Loucy (cell line): ENCODE data around the gene HPSE2.

ENCODE experiments used
- H2AFZ ChIP-seq: fragments of 200-600 bp; sonication (generic); 2 replicates; pipeline ENCODE4 v1.6.0; 2016; ENCODE audit warnings: antibody characterized with exemption, mild to moderate bottlenecking, low read length, moderate library complexity
- H3F3A ChIP-seq: fragments of 200-600 bp; 2 replicates; pipeline ENCODE4 v1.6.0; 2016; ENCODE audit warnings: antibody characterized with exemption, low read depth, mild to moderate bottlenecking
- H3K27me3 ChIP-seq: fragments of 200-600 bp; sonication (generic); 2 replicates; pipeline ENCODE4 v1.6.1; 2014; ENCODE audit warnings: low read length, mild to moderate bottlenecking; ENCODE audit not compliant: insufficient read depth, poor library complexity, severe bottlenecking
- H3K36me3 ChIP-seq: fragments of 200-600 bp; sonication (generic); 2 replicates; pipeline ENCODE4 v1.6.1; 2016; ENCODE audit warnings: low read length; ENCODE audit not compliant: insufficient read depth
- H3K4me1 ChIP-seq: fragments of 200-600 bp; sonication (generic); 2 replicates; pipeline ENCODE4 v1.5.1; 2014; ENCODE audit warnings: low read length, mild to moderate bottlenecking; ENCODE audit not compliant: insufficient read depth, poor library complexity, severe bottlenecking
- H3K4me2 ChIP-seq: fragments of 200-600 bp; sonication (generic); 2 replicates; pipeline ENCODE4 v1.6.0; 2014; ENCODE audit warnings: antibody characterized with exemption, low read length, low read depth, mild to moderate bottlenecking; ENCODE audit not compliant: poor library complexity, severe bottlenecking
- H3K4me3 ChIP-seq: fragments of 200-600 bp; sonication (generic); 2 replicates; pipeline ENCODE4 v1.5.1; 2014; ENCODE audit warnings: low read length, mild to moderate bottlenecking, mixed read lengths; ENCODE audit not compliant: poor library complexity, severe bottlenecking
- H3K79me2 ChIP-seq: fragments of 200-600 bp; sonication (generic); 2 replicates; pipeline ENCODE4 v1.6.1; 2014; ENCODE audit warnings: low read length; ENCODE audit not compliant: insufficient read depth
- H3K9ac ChIP-seq: fragments of 200-600 bp; sonication (generic); 2 replicates; pipeline ENCODE4 v1.6.0; 2014; ENCODE audit warnings: mild to moderate bottlenecking, low read depth, low read length, moderate library complexity; ENCODE audit not compliant: poor library complexity, severe bottlenecking
- H3K9me2 ChIP-seq: fragments of 200-600 bp; sonication (generic); replicated peaks from 2 replicates; pipeline ENCODE4 v1.6.1; 2016; ENCODE audit warnings: low read depth, low read length, mixed read lengths
- H3K9me3 ChIP-seq: fragments of 200-600 bp; sonication (generic); 2 replicates; pipeline ENCODE4 v1.6.1; 2014; ENCODE audit warnings: mild to moderate bottlenecking, antibody characterized with exemption, low read length, low read depth; ENCODE audit not compliant: insufficient read depth
- H4K20me1 ChIP-seq: fragments of 200-600 bp; sonication (generic); 2 replicates; pipeline ENCODE4 v1.6.0; 2014; ENCODE audit warnings: antibody characterized with exemption, low read length, mild to moderate bottlenecking; ENCODE audit not compliant: insufficient read depth, poor library complexity, severe bottlenecking
- CTCF ChIP-seq: fragments of 200-600 bp; sonication (generic); conservative IDR thresholded peaks from 2 replicates; pipeline ENCODE4 v1.5.1; 2014; ENCODE audit warnings: mild to moderate bottlenecking, antibody characterized with exemption, low read length
- EZH2phosphoT487 ChIP-seq: fragments of 200-600 bp; IDR thresholded peaks from 2 replicates; pipeline ENCODE4 v1.6.1; 2018; ENCODE audit warnings: antibody characterized with exemption, mild to moderate bottlenecking, moderate library complexity, borderline replicate concordance

Gene HPSE2

GRCh38 chr10:98624963-98625362, 610.7 kb downstream of the HPSE2 start:
- TF ChIP-seq EZH2phosphoT487 (no peak), CTCF (no peak)
- H3K9me2 ChIP-seq: no peaks in the 10 kb centered on the region
- H3K9ac ChIP-seq: no peak overlapping the region
- no peak overlapping the region for H3K4me2 ChIP-seq
- H4K20me1 ChIP-seq: no peaks in the 10 kb centered on the region
- H3K36me3 ChIP-seq: no peaks in the 10 kb centered on the region
- no peaks in the 10 kb centered on the region for H3F3A ChIP-seq
- H2AFZ ChIP-seq: no peak overlapping the region
- no peak overlapping the region for H3K4me3 ChIP-seq
- H3K4me1 ChIP-seq: peaks cover 25% of the 10 kb centered on the region
- no peaks in the 10 kb centered on the region for H3K9me3 ChIP-seq
- H3K79me2 ChIP-seq: no peaks in the 10 kb centered on the region
- no peaks in the 10 kb centered on the region for H3K27me3 ChIP-seq

GRCh38 chr10:98623176-98623575, 612.5 kb downstream of the HPSE2 start:
- Histone ChIP-seq H3K9me3 (no peaks in the 10 kb centered on the region), H3K79me2 (no peaks in the 10 kb centered on the region), H3K9me2 (no peaks in the 10 kb centered on the region), H2AFZ (no peak overlapping the region), H3K27me3 (no peaks in the 10 kb centered on the region), H3K9ac (no peak overlapping the region), H3F3A (no peaks in the 10 kb centered on the region), H3K4me2 (no peak overlapping the region), H4K20me1 (no peaks in the 10 kb centered on the region), H3K36me3 (no peaks in the 10 kb centered on the region), H3K4me3 (no peak overlapping the region), H3K4me1 (peaks cover 27% of the 10 kb centered on the region)
- TF ChIP-seq CTCF (no peak), EZH2phosphoT487 (no peak)

- H3K9ac ChIP-seq: no peak overlapping the region
- H3K36me3 ChIP-seq: no peaks in the 10 kb centered on the region
- no peaks in the 10 kb centered on the region for H3K9me3 ChIP-seq
- no peak overlapping the region; the same call in 1 of the 2 replicates for H2AFZ ChIP-seq
- no peak overlapping the region for H3K4me2 ChIP-seq
- no peaks in the 10 kb centered on the region for H3F3A ChIP-seq
- TF ChIP-seq CTCF (peak; percentile 28; the same call in 1 of the 2 replicates), EZH2phosphoT487 (no peak)
- H3K4me3 ChIP-seq: no peak overlapping the region
- H3K79me2 ChIP-seq: no peaks in the 10 kb centered on the region
- H3K9me2 ChIP-seq: no peaks in the 10 kb centered on the region
- H4K20me1 ChIP-seq: no peaks in the 10 kb centered on the region
- no peaks in the 10 kb centered on the region for H3K27me3 ChIP-seq
- peaks cover 37% of the 10 kb centered on the region for H3K4me1 ChIP-seq
These were observed 614.0 kb downstream of the HPSE2 start for GRCh38 chr10:98621630-98622029.
